GM12878 (cell line): ENCODE results near the gene LRRC55. TPM values are rescaled to one million over a fixed set of nuclear protein-coding genes. Genes with fewer than 3 reads are reported as not detected.

Source experiments
- ATAC-seq: fragments of 200-7000 bp; cut with Tn5 transposase; 3 replicates; pipeline ENCODE4 v1.9.1; 2020; ENCODE audit warnings: mild to moderate bottlenecking, moderate library complexity
- BruUV-seq: library from RNA; stranded (reverse); fragments of 400-500 nt; replicated peaks from 2 replicates; lab custom pipeline; 2021; lab: Mats Ljungman, UMichigan
- CTCF ChIA-PET: fragments of 300-600 bp; sonication (Branson Sonifier 250); formaldehyde crosslinking; extraction: SDS; loops from one replicate; lab custom pipeline; 2021; ENCODE audit warnings: inconsistent platforms; lab: Yijun Ruan, JAX
- POLR2A ChIA-PET: fragments of 350-600 bp; formaldehyde crosslinking; extraction: SDS; loops from one replicate; lab custom pipeline; 2021; ENCODE audit warnings: inconsistent platforms; lab: Charles Lee
- RAD21 ChIA-PET: fragments of 300-600 bp; sonication (Branson Sonifier 250); formaldehyde crosslinking; loops from one replicate; lab custom pipeline; 2023; ENCODE audit warnings: antibody characterized with exemption; ENCODE audit not compliant: unreplicated experiment; lab: Charles Lee
- SMC1A ChIA-PET: fragments of 300-600 bp; sonication (Branson Sonifier 250); formaldehyde crosslinking; loops from one replicate; lab custom pipeline; 2023; ENCODE audit not compliant: unreplicated experiment, uncharacterized antibody; lab: Charles Lee
- DNase-seq: peaks from one replicate; pipeline ENCODE4 v3.0.0-alpha.2; 2011; ENCODE audit warnings: low read depth, low spot score
- FAIRE-seq: peaks from 3 replicates; lab custom pipeline; 2011; peaks lifted over from hg19 to GRCh38; lab: Jason Lieb, UNC
- H2AFZ ChIP-seq: 2 replicates; pipeline ENCODE4 v1.6.0; 2011; ENCODE audit warnings: low read depth, low read length, control low read depth; ENCODE audit not compliant: control insufficient read depth
- H3K27ac ChIP-seq: 2 replicates; pipeline ENCODE4 v1.5.1; 2011; ENCODE audit warnings: control low read depth; ENCODE audit not compliant: control insufficient read depth, insufficient read depth
- H3K27me3 ChIP-seq, 2 experiments: replicated peaks in 1 of 2; 2 replicates each; pipeline versions ENCODE4 v1.6.0 to v1.6.1; 2011; ENCODE audit warnings: low read length in 1 of 2; ENCODE audit not compliant: control insufficient read depth in 2 of 2, insufficient read depth in 2 of 2
- H3K36me3 ChIP-seq, 2 experiments: 2 replicates each; pipeline ENCODE4 v1.5.1; 2011; ENCODE audit warnings: low read length in 1 of 2; ENCODE audit not compliant: control insufficient read depth in 2 of 2, insufficient read depth in 2 of 2
- H3K4me1 ChIP-seq: 2 replicates; pipeline ENCODE4 v1.6.1; 2011; ENCODE audit warnings: mild to moderate bottlenecking, low read length, moderate library complexity, mixed read lengths; ENCODE audit not compliant: control insufficient read depth, insufficient read depth
- H3K4me2 ChIP-seq: 2 replicates; pipeline ENCODE4 v1.6.0; 2011; ENCODE audit warnings: control low read depth; ENCODE audit not compliant: control insufficient read depth, insufficient read depth
- H3K4me3 ChIP-seq: fragments of 200-600 bp; sonication (generic); 2 replicates; pipeline ENCODE4 v1.5.1; 2016
- H3K79me2 ChIP-seq: 2 replicates; pipeline ENCODE4 v1.6.0; 2011; ENCODE audit warnings: low read length; ENCODE audit not compliant: control insufficient read depth, insufficient read depth
- H3K9ac ChIP-seq: 2 replicates; pipeline ENCODE4 v1.8.0; 2011; ENCODE audit warnings: low read length, control low read depth, mixed read lengths; ENCODE audit not compliant: control insufficient read depth, insufficient read depth
- H3K9me3 ChIP-seq: replicated peaks from 3 replicates; pipeline ENCODE4 v1.5.1; 2011; ENCODE audit warnings: mild to moderate bottlenecking, low read length; ENCODE audit not compliant: control insufficient read depth, insufficient read depth
- H4K20me1 ChIP-seq: 2 replicates; pipeline ENCODE4 v1.6.0; 2011; ENCODE audit not compliant: control insufficient read depth, insufficient read depth
- BMI1 ChIP-seq: fragments of 450-650 bp; IDR thresholded peaks from 2 replicates; pipeline ENCODE4 v1.6.1; 2016; ENCODE audit warnings: mild to moderate bottlenecking, moderate library complexity, borderline replicate concordance
- CBFB ChIP-seq: IDR thresholded peaks from 2 replicates; pipeline ENCODE4 v1.6.1; 2016; ENCODE audit warnings: antibody characterized with exemption, low read depth
- ESRRA ChIP-seq: IDR thresholded peaks from 2 replicates; pipeline ENCODE4 v1.6.1; 2012; ENCODE audit warnings: mild to moderate bottlenecking, low read length, improper control_type of control experiment
- HDAC2 ChIP-seq: fragments of 200-600 bp; sonication (generic); IDR thresholded peaks from 2 replicates; pipeline ENCODE4 v1.6.1; 2017
- HDAC6 ChIP-seq: fragments of 200-600 bp; sonication (generic); IDR thresholded peaks from one replicate; pipeline ENCODE4 v1.8.0; 2017; ENCODE audit warnings: antibody characterized with exemption; ENCODE audit not compliant: unreplicated experiment
- IKZF1 ChIP-seq: fragments of 450-650 bp; conservative IDR thresholded peaks from 2 replicates; pipeline ENCODE4 v1.6.1; 2017; ENCODE audit warnings: antibody characterized with exemption, mild to moderate bottlenecking
- MYB ChIP-seq: fragments of 150-350 bp; IDR thresholded peaks from 2 replicates; pipeline ENCODE4 v1.6.1; 2014; ENCODE audit warnings: mild to moderate bottlenecking, low read depth, low read length, borderline replicate concordance
- NFXL1 ChIP-seq: fragments of 450-650 bp; IDR thresholded peaks from 2 replicates; pipeline ENCODE4 v1.6.1; 2017; ENCODE audit warnings: antibody characterized with exemption, mild to moderate bottlenecking, borderline replicate concordance
- NFYB ChIP-seq: IDR thresholded peaks from 2 replicates; pipeline ENCODE4 v1.6.1; 2011; ENCODE audit warnings: low read depth, mild to moderate bottlenecking, low read length, improper control_type of control experiment, moderate library complexity; ENCODE audit not compliant: insufficient read depth
- NRF1 ChIP-seq: conservative IDR thresholded peaks from 2 replicates; pipeline ENCODE4 v1.6.1; 2011; ENCODE audit warnings: mild to moderate bottlenecking, low read depth, low read length, improper control_type of control experiment
- PML ChIP-seq: IDR thresholded peaks from 2 replicates; pipeline ENCODE4 v1.6.1; 2012; ENCODE audit warnings: low read length, inconsistent platforms
- POLR2AphosphoS5 ChIP-seq: IDR thresholded peaks from 2 replicates; pipeline ENCODE4 v1.6.1; 2011; ENCODE audit warnings: mild to moderate bottlenecking, low read length, inconsistent platforms
- RCOR1 ChIP-seq: conservative IDR thresholded peaks from 2 replicates; pipeline ENCODE4 v1.6.1; 2012; ENCODE audit warnings: low read depth, low read length, improper control_type of control experiment
- SIX5 ChIP-seq: IDR thresholded peaks from 2 replicates; pipeline ENCODE4 v1.6.1; 2011; ENCODE audit warnings: mild to moderate bottlenecking, low read depth, low read length, moderate library complexity; ENCODE audit not compliant: severe bottlenecking
- SPI1 ChIP-seq: IDR thresholded peaks from 2 replicates; pipeline ENCODE4 v1.6.1; 2011; ENCODE audit warnings: low read depth, mild to moderate bottlenecking, low read length, moderate library complexity, borderline replicate concordance; ENCODE audit not compliant: insufficient read depth
- TARDBP ChIP-seq: IDR thresholded peaks from 2 replicates; pipeline ENCODE4 v1.6.1; 2016; ENCODE audit warnings: borderline replicate concordance
- YBX1 ChIP-seq: fragments of 450-650 bp; IDR thresholded peaks from 2 replicates; pipeline ENCODE4 v1.6.1; 2016; ENCODE audit warnings: antibody characterized with exemption
- ZBTB40 ChIP-seq: fragments of 450-650 bp; IDR thresholded peaks from 2 replicates; pipeline ENCODE4 v1.6.1; 2016; ENCODE audit warnings: mild to moderate bottlenecking, moderate library complexity, borderline replicate concordance
- ZNF274 ChIP-seq: IDR thresholded peaks from one replicate; pipeline ENCODE4 v1.8.0; 2011; ENCODE audit not compliant: insufficient read length, insufficient read depth
- ZNF592 ChIP-seq: fragments of 450-650 bp; IDR thresholded peaks from 2 replicates; pipeline ENCODE4 v1.6.1; 2017; ENCODE audit warnings: mild to moderate bottlenecking, moderate library complexity
- WGBS: methylation state at CpG from one replicate; pipeline ENCODE4 v1.1.6; 2016; ENCODE audit warnings: low lambda C conversion rate; ENCODE audit not compliant: insufficient replicate concordance, insufficient coverage; ENCODE audit errors: missing lambda C conversion rate; 5-methylcytosine and 5-hydroxymethylcytosine counted together
- in situ Hi-C: fragments of 300-500 bp; cut with MboI; formaldehyde crosslinking; loops from 9 replicates; pipeline ENCODE4 v1.14.3; 2018; ENCODE audit warnings: mixed read lengths
- intact Hi-C: fragments of 100-400 bp; cut with micrococcal nuclease; formaldehyde crosslinking; loops from one replicate; pipeline ENCODE4 v1.14.2; 2022; ENCODE audit not compliant: unreplicated experiment
- polyA plus RNA-seq, 11 experiments: library from polyadenylated mRNA; depleted of rRNA in 4 of 11; unstranded in 6 of 11; stranded (reverse) in 5 of 11; fragments of >200 nt; fragmentation: Nextera tagmentation in 4 of 11; fragmentation: Illumina TruSeq in 1 of 11; extraction: Ambion mirVana in 4 of 11; extraction: Trizol in 1 of 11; gene quantifications; 1 replicate in 1 of 11; 2 replicates in 10 of 11; pipeline versions ENCODE4 v1.2.1 to v1.2.3, GENCODE V29; 2011 to 2016; ENCODE audit warnings: inconsistent platforms in 2 of 11, missing spikeins in 2 of 11, low read depth in 1 of 11
- total RNA-seq, 4 experiments: library from RNA; depleted of rRNA in 3 of 4; stranded (reverse); fragments of >200 nt in 3 of 4; fragmentation: Illumina TruSeq in 1 of 4; extraction: Trizol in 1 of 4; gene quantifications; 2 replicates each; pipeline versions ENCODE4 v1.2.1 to v1.2.3, GENCODE V29; 2013 to 2021

LRRC55 gene
- total and polyA plus RNA-seq, 10 of the 15 experiments (the other 5 are each of a cell fraction or from before 2014, with no cell fraction given) = 0.01 to 0.04 TPM; not detected in 8

- Histone ChIP-seq H3K4me1 (no peaks in the 10 kb centered on the region), H3K9me3 (no peaks in the 10 kb centered on the region), H3K4me2 (no peak overlapping the region), H3K9ac (no peak overlapping the region), H3K27ac (no peak overlapping the region), H2AFZ (no peak overlapping the region), H4K20me1 (no peaks in the 10 kb centered on the region), H3K27me3 (no peaks in the 10 kb centered on the region; a peak in 1 of 4 replicates), H3K4me3 (no peak overlapping the region), H3K79me2 (no peaks in the 10 kb centered on the region), H3K36me3 (no peaks in the 10 kb centered on the region)
- POLR2A ChIA-PET = no interaction called here
- FAIRE-seq (no peak), ATAC-seq (no peak), DNase-seq (no peak)
- intact Hi-C loops = loop anchor here (10.0 kb wide), 1 partner anchor 72 kb away; no protein-coding TSS in a partner anchor
- SMC1A ChIA-PET = no interaction called here
- 9% methylated on average over 1 of the region's 1 CpG for WGBS
- no TSS peak for BruUV-seq
- in situ Hi-C loops = no loop called here
- RAD21 ChIA-PET = no interaction called here
- CTCF ChIA-PET = no interaction called here
- TF ChIP-seq NFYB (no peak), SPI1 (no peak), NRF1 (no peak), TARDBP (no peak), NFXL1 (no peak), BMI1 (no peak), POLR2AphosphoS5 (no peak), HDAC6 (no peak), YBX1 (no peak), CBFB (no peak), ZNF274 (no peak), PML (no peak), MYB (no peak), SIX5 (no peak), ESRRA (no peak), ZNF592 (no peak), IKZF1 (no peak), RCOR1 (no peak), ZBTB40 (no peak), HDAC2 (no peak)
These were observed 10.6 kb downstream of the LRRC55 start for GRCh38 chr11:57192316-57192715.
